ENCODE measurements around the gene IL17C.
A peak's percentile ranks its signal among the peaks of the same experiment; 100 is the strongest.

IL17C gene

DNA sequence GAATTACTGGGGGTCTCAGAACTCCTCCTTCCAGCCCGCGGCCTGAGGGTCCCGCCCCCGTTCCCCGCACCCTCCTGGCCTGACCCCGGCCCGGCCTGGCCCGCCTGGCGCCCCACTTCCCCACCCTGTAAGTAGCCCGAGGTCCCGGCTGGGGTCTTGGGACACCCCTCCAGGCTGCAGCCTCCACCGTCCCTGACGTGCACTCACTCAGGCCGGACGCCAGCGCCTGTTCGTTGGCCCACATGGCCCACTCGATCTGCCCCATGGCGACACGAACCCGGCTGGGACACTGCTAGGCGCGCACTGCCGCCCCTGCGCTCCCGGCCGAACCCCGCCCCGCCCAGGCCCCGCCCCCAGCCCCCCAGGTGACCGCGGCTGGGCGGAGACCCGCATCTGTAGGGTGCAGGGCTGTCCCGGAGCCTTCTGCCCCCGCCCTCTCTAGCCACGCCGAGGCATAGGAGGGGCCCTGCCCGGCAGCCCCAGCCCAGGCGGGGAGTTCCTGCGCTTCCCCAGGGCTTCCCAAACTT lies 12.4 kb downstream of the IL17C start, which contains the start of gene CYBA:
Gene CYBA (minus strand): TSS at position 305 of the 527 bp plus-strand sequence. CDS start 40 bp downstream, at position 265.
- Histone ChIP-seq H3K4me1 (ENCODE audit: control insufficient read depth, insufficient read depth, low read length) (peaks cover 6% of the 10 kb centered on the region), H3K9me3 (ENCODE audit: control insufficient read depth, low read length) (no peaks in the 10 kb centered on the region), H3K36me3 (ENCODE audit: control insufficient read depth, insufficient read depth, low read length, severe bottlenecking) (peaks cover 40% of the 10 kb centered on the region), H3K9ac (ENCODE audit: low read length) (peak within 1 kb of the TSS; percentile 84), H3K4me3 (ENCODE audit: low read length) (peak within 1 kb of the TSS; percentile 80), H3K27me3 (replicated peaks; ENCODE audit: control insufficient read depth, insufficient read depth, low read length) (no peaks in the 10 kb centered on the region)
- DNase-seq (ENCODE audit: low read depth) = peak; percentile 52

DNA sequence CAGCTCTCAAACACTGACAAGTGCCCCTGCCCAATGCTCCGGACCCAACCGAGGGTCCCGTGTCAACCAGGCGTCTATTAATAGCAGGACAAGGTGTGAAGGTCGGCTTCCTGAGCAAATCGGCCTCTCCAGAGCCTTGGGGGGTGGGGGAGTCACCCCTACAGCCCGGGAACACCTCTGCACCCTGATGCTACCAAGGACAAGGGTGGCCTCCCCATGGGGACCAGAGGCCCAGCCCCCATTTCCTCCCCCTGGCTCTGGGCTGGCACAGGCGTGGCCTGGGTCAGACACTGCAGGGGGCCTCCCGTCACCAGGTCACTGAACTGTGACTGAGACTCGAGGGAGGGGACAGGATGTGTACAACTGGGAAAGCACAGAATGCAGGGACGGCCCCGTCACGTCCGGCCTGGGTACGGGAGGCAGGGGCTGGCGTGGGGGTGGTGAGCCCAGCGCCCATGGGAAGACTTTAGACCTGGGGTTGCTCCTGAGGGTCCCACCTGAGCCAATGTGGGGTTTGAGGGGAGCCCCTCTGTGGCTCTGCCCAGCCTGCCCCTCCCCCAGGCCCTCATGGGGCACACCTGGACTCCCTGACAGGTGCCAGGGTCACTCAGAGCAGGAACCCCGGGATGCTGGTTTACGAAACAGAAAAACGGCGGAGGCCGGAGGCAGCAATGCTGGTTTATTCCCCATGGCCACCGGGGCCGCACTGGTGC lies 13.1 kb downstream of the IL17C start:
- Histone ChIP-seq H3K27me3 (replicated peaks; ENCODE audit: control insufficient read depth, insufficient read depth, low read length) (no peaks in the 10 kb centered on the region), H3K36me3 (ENCODE audit: control insufficient read depth, insufficient read depth, low read length, severe bottlenecking) (peaks cover 46% of the 10 kb centered on the region), H3K4me1 (ENCODE audit: control insufficient read depth, insufficient read depth, low read length) (peaks cover 6% of the 10 kb centered on the region), H3K9ac (ENCODE audit: low read length) (peak overlapping the region; percentile 75), H3K4me3 (ENCODE audit: low read length) (peak overlapping the region; percentile 70), H3K9me3 (ENCODE audit: control insufficient read depth, low read length) (no peaks in the 10 kb centered on the region)
- no peak for DNase-seq (ENCODE audit: low read depth)

DNA sequence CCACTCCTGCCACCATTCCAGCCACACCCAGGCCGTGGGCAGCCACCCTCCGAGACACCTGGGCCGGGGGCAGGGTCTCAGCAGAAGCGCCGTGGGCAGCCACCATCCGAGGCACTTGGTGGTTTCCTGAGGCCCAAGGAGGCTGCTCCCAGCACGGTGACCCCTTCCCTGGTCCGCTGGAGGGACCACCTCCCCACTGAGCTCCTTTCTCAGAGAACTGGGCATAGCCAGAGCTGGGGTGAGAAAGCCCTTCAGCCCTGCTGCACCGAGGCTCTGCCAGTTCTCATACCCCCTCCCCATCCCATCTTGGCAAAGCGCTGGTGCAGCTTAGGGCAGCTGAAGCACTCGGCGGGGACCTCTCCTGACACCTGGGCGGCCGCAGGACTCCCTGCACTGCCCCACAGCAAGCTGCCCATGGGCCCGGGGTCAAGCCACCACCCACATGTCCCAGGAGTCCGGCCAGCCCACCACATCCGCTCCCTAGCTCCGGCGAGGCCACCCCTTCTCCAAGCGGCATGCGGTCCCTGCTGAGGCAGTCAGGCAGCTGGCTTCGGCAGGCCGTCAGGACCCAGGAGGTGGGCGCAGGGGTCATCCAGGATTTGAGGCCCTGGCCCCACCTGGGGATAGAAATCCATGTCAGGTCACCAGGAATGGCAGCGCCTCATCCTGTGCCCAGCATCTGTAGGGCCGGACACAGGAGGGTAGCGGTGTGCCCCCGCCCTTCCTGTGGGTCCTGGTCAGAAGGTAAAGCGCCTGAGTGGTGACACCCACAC lies 13.8 kb downstream of the IL17C start:
- H3K4me1 ChIP-seq (ENCODE audit: control insufficient read depth, insufficient read depth, low read length) = peaks cover 6% of the 10 kb centered on the region
- H3K9ac ChIP-seq (ENCODE audit: low read length) = no peak overlapping the region
- no peak overlapping the region for H3K4me3 ChIP-seq (ENCODE audit: low read length)
- no peak for DNase-seq (ENCODE audit: low read depth)
- peaks cover 54% of the 10 kb centered on the region for H3K36me3 ChIP-seq (ENCODE audit: control insufficient read depth, insufficient read depth, low read length, severe bottlenecking)
- no peaks in the 10 kb centered on the region for H3K9me3 ChIP-seq (ENCODE audit: control insufficient read depth, low read length)
- H3K27me3 ChIP-seq (replicated peaks; ENCODE audit: control insufficient read depth, insufficient read depth, low read length) = no peaks in the 10 kb centered on the region

DNA sequence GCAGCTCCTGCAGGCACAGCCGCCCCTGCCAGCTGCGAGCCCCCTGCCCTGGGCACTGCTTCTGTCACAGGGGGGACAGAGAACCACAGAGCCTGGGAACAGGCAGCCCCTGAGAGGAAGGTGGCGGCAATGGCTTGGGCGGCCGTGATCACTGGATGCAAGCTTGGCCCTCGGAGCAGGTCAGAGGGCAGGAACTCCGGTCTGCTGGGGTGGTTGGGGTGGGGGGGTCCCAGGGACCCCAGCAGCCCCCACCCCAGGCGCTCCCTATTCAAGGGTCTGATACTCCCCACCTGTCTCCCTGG lies 14.3 kb downstream of the IL17C start:
- H3K9me3 ChIP-seq (ENCODE audit: control insufficient read depth, low read length) = no peaks in the 10 kb centered on the region
- no peak for DNase-seq (ENCODE audit: low read depth)
- H3K9ac ChIP-seq (ENCODE audit: low read length) = no peak overlapping the region
- H3K36me3 ChIP-seq (ENCODE audit: control insufficient read depth, insufficient read depth, low read length, severe bottlenecking) = peaks cover 59% of the 10 kb centered on the region
- no peaks in the 10 kb centered on the region for H3K27me3 ChIP-seq (replicated peaks; ENCODE audit: control insufficient read depth, insufficient read depth, low read length)
- peaks cover 6% of the 10 kb centered on the region for H3K4me1 ChIP-seq (ENCODE audit: control insufficient read depth, insufficient read depth, low read length)
- no peak overlapping the region for H3K4me3 ChIP-seq (ENCODE audit: low read length)

DNA sequence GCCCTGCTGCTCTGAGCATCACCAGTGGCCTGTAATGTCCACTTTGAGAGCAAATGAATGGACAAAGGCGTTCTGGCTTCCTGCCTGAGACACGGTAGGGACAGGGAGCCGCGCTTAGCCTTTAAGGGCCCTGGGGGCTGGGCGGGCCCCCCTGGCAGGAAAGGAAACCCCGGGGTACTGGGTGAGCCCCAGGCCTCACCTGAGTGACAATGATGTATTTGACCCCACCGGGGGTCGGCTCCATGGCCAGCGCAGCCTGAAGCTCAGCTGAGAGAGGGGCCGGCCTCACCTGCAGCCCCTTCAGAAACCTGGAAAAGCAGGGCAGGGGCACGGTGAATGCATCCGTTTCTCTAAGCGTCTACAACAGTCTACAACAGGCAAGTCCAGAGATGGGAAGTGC lies 14.7 kb downstream of the IL17C start:
- H3K9me3 ChIP-seq (ENCODE audit: control insufficient read depth, low read length) = no peaks in the 10 kb centered on the region
- H3K4me3 ChIP-seq (ENCODE audit: low read length) = no peak overlapping the region
- H3K36me3 ChIP-seq (ENCODE audit: control insufficient read depth, insufficient read depth, low read length, severe bottlenecking) = peaks cover 63% of the 10 kb centered on the region
- H3K4me1 ChIP-seq (ENCODE audit: control insufficient read depth, insufficient read depth, low read length) = peaks cover 6% of the 10 kb centered on the region
- DNase-seq (ENCODE audit: low read depth) = no peak
- no peak overlapping the region for H3K9ac ChIP-seq (ENCODE audit: low read length)
- no peaks in the 10 kb centered on the region for H3K27me3 ChIP-seq (replicated peaks; ENCODE audit: control insufficient read depth, insufficient read depth, low read length)

DNA sequence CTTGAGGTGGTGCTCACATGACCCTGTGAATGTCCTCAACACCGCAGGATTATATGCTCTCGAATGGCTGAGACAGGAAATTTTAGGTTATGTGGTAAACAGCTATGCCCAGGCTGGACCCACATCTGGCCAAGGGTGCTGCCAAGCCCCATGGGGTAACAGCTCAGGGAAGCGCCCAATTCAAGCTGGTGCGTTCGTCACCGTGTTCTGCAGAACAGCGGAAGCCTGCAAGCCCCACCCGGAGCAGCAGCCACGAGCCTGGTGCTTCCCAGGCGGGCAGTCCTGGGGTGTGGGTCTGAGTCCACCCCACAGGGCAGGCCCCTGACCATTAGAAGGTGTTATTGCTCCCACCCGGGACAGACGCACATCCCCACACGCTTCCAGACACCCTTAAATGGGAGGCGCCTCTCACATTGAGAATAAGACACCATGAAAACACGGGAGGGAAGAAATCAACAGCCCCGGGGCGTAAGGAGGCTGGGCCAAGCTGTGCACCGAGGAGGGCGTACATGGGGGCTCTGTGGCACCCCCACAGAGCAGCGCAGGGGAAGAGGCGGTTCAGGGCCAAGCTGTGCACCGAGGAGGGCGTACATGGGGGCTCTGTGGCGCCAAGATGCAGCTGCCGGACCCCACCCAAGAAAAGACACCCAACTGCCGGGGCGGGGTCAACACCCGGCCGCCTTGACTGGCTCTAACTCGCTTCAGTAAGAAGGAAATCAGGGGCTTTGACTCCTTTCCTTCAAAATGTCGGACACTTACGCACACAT lies 15.4 kb downstream of the IL17C start:
- Histone ChIP-seq H3K4me3 (ENCODE audit: low read length) (no peak overlapping the region), H3K27me3 (replicated peaks; ENCODE audit: control insufficient read depth, insufficient read depth, low read length) (no peaks in the 10 kb centered on the region), H3K4me1 (ENCODE audit: control insufficient read depth, insufficient read depth, low read length) (peaks cover 6% of the 10 kb centered on the region), H3K9ac (ENCODE audit: low read length) (no peak overlapping the region), H3K9me3 (ENCODE audit: control insufficient read depth, low read length) (no peaks in the 10 kb centered on the region), H3K36me3 (ENCODE audit: control insufficient read depth, insufficient read depth, low read length, severe bottlenecking) (peaks cover 68% of the 10 kb centered on the region)
- DNase-seq (ENCODE audit: low read depth) = no peak

DNA sequence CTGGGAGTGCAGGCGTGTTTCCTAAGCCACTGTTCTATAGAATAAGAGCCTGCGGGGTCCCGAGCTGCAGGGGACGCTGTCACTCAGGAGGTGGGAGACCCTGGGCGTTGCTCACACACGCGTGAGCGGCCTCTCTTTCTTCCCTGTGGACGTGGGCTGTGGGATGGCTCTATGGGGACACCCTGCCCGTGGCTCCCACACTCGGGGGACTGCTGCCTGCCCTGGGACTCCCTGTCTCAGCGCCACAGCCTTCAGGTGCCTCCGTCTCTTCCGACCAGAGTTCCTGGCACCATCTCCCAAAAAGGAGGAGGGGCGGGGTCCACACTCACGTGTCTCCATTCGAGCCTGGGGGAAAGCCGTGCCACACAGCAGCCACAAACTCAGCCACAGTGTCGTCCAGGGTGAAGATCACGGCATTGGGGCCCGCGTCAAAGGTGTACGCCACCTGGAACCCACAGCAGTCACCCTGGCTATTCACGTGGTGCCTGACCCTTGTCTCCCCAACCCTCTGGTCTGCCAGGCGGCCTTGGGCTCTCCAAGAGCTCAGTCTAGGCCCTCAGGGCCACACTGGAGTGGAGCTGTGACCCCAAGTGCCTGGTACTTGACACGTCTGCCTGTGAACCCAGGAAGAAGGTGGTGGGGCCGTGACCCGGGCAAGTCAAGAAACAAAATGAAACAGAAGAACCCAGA lies 16.1 kb downstream of the IL17C start:
- Histone ChIP-seq H3K27me3 (replicated peaks; ENCODE audit: control insufficient read depth, insufficient read depth, low read length) (no peaks in the 10 kb centered on the region), H3K9me3 (ENCODE audit: control insufficient read depth, low read length) (no peaks in the 10 kb centered on the region), H3K36me3 (ENCODE audit: control insufficient read depth, insufficient read depth, low read length, severe bottlenecking) (peaks cover 75% of the 10 kb centered on the region), H3K4me3 (ENCODE audit: low read length) (no peak overlapping the region), H3K4me1 (ENCODE audit: control insufficient read depth, insufficient read depth, low read length) (peaks cover 6% of the 10 kb centered on the region), H3K9ac (ENCODE audit: low read length) (no peak overlapping the region)
- no peak for DNase-seq (ENCODE audit: low read depth)

DNA sequence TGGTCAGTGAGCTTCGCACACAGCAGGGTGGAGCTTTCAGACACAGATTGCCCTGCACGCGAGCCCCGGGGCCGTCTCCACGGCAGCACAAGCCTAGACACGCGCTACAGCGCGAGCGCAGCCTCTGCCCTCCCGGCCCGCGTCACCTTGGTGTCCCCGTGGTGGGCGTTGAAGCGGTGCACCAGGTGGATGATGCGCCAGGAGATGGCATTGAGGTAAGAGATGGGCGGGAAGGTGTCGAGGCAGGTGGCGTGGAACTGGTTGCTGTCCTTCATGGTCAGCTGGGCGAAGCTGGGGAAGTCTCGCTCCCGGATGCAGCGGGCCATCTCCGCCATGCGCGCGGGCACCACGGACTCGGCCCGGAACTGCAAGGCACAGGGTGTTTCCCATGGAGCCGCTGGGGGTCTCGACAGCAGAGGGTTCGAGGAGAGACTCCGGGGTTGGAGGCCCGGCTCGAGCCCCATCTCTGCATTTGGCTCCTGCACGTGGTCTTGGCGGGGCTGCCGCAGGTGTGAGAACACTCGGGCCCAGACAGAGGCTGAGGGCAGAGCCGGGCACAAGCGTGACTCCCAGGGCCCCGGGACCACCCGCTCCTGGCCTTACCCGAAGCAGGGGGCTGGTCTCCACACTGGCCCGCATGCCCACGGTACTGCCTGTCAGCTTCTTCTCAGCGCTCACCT lies 16.8 kb downstream of the IL17C start:
- Histone ChIP-seq H3K4me1 (ENCODE audit: control insufficient read depth, insufficient read depth, low read length) (peaks cover 6% of the 10 kb centered on the region), H3K9ac (ENCODE audit: low read length) (no peak overlapping the region), H3K9me3 (ENCODE audit: control insufficient read depth, low read length) (no peaks in the 10 kb centered on the region), H3K27me3 (replicated peaks; ENCODE audit: control insufficient read depth, insufficient read depth, low read length) (no peaks in the 10 kb centered on the region), H3K4me3 (ENCODE audit: low read length) (no peak overlapping the region), H3K36me3 (ENCODE audit: control insufficient read depth, insufficient read depth, low read length, severe bottlenecking) (peaks cover 76% of the 10 kb centered on the region)
- no peak for DNase-seq (ENCODE audit: low read depth)

DNA sequence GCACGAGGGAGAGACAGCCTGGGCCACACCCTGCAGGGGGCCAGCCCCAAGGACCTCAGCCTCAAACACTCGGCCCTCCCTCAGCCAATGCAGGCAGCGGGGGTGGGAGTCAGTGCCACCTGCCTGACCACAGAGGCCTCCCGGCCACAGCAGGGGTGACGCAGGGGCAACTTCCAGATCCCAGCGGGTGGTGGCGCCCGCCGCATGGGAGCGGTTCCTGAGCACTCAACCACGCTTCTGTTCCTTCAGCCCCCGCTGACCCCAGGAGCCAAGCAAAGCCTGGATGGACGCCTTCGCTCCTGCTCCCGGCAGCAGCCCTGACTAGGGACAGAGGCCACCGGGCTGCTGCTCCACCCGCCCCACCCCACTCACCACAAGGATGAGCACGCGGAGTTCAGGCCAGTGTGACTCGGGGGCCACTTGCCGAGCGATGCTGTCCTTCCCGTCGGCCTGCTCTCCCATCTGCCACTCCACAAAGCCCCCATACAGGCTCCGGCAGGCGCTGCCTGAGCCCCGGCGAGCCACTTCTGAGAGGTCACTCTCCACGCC lies 17.4 kb downstream of the IL17C start:
- Histone ChIP-seq H3K4me1 (ENCODE audit: control insufficient read depth, insufficient read depth, low read length) (peaks cover 6% of the 10 kb centered on the region), H3K36me3 (ENCODE audit: control insufficient read depth, insufficient read depth, low read length, severe bottlenecking) (peaks cover 76% of the 10 kb centered on the region), H3K9me3 (ENCODE audit: control insufficient read depth, low read length) (no peaks in the 10 kb centered on the region), H3K4me3 (ENCODE audit: low read length) (no peak overlapping the region), H3K9ac (ENCODE audit: low read length) (no peak overlapping the region), H3K27me3 (replicated peaks; ENCODE audit: control insufficient read depth, insufficient read depth, low read length) (no peaks in the 10 kb centered on the region)
- DNase-seq (ENCODE audit: low read depth) = no peak

DNA sequence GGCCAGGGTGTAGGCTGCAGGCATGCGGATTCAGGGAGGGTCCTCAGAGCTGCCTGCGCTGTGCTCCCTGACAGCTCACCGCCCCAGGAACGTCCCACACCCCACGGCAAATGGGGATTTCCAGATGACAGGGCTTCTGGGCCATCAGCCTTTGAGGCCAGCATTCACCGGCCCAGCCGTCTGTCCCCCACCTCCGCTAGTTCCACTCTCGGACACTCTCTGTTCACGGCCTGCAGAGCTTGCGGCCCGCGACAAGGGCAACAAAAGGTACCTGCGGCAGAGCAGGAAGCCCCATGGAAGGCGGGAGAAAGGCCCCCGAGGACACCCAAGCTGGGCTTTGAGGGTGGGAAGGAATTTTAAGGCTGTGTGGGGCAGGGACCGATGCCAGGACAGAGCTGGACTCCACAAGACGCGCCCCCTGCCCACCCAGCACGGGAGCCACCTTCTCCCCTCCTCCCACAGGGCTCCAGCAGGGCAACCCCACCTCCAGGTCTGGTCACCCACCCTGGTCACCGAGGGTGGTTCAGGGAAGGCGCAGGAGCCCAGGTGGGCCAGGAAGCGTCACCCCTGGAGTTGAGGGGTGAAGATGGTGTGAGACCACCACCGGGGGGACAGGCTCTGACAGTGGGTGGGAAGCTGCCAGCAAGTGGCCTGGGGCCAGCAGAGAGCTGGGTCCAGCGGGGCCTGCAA lies 18.1 kb downstream of the IL17C start:
- Histone ChIP-seq H3K4me1 (ENCODE audit: control insufficient read depth, insufficient read depth, low read length) (peaks cover 1% of the 10 kb centered on the region), H3K36me3 (ENCODE audit: control insufficient read depth, insufficient read depth, low read length, severe bottlenecking) (peaks cover 76% of the 10 kb centered on the region), H3K9me3 (ENCODE audit: control insufficient read depth, low read length) (no peaks in the 10 kb centered on the region), H3K4me3 (ENCODE audit: low read length) (no peak overlapping the region), H3K27me3 (replicated peaks; ENCODE audit: control insufficient read depth, insufficient read depth, low read length) (no peaks in the 10 kb centered on the region), H3K9ac (ENCODE audit: low read length) (peak overlapping the region; percentile 22)
- no peak for DNase-seq (ENCODE audit: low read depth)

All from adipocyte (in vitro differentiated cells).